BJ (cell line): ENCODE data around the gene TEC. TPM values are rescaled to one million over a fixed set of nuclear protein-coding genes. Genes with fewer than 3 reads are reported as not detected.
"Not testable (repeated sequence)": the region's sequence is repeated elsewhere in the genome, so short reads cannot be mapped to it uniquely, and the experiment has no call there.

ENCODE experiments used
- CTCF ChIA-PET: fragments of 350-600 bp; formaldehyde crosslinking; extraction: SDS; loops from one replicate; lab custom pipeline; 2021; ENCODE audit warnings: antibody characterized with exemption, inconsistent platforms; lab: Yijun Ruan, JAX
- POLR2A ChIA-PET: fragments of 300-600 bp; sonication (Branson Sonifier 250); formaldehyde crosslinking; extraction: SDS; loops from one replicate; lab custom pipeline; 2021; ENCODE audit warnings: antibody characterized with exemption; lab: Charles Lee
- DNase-seq: peaks from one replicate; pipeline ENCODE4 v3.0.0-alpha.2; 2011; ENCODE audit warnings: low read depth
- H3K27me3 ChIP-seq: 2 replicates; pipeline ENCODE4 v1.6.0; 2011; ENCODE audit warnings: low read length; ENCODE audit not compliant: control insufficient read depth, insufficient read depth
- H3K36me3 ChIP-seq: 2 replicates; pipeline ENCODE4 v1.5.1; 2011; ENCODE audit warnings: low read length; ENCODE audit not compliant: control insufficient read depth, insufficient read depth
- H3K4me3 ChIP-seq: 2 replicates; pipeline ENCODE4 v1.5.1; 2011; ENCODE audit warnings: low read depth, mild to moderate bottlenecking, control low read depth, low read length
- polyA plus RNA-seq: library from polyadenylated mRNA; depleted of rRNA; stranded (reverse); fragments of >200 nt; gene quantifications from 2 replicates; pipeline ENCODE4 v1.2.3, GENCODE V29; 2011
- TF ChIP-seq, protein P1 (sequence below): IDR thresholded peaks from 2 replicates; pipeline ENCODE4 v1.5.1; 2011; ENCODE audit warnings: low read depth, mild to moderate bottlenecking, control low read depth, inconsistent platforms, low read length, moderate library complexity; ENCODE audit not compliant: insufficient read depth

TEC gene
- polyA plus RNA-seq, 1 experiment: 0.20 TPM

DNA sequence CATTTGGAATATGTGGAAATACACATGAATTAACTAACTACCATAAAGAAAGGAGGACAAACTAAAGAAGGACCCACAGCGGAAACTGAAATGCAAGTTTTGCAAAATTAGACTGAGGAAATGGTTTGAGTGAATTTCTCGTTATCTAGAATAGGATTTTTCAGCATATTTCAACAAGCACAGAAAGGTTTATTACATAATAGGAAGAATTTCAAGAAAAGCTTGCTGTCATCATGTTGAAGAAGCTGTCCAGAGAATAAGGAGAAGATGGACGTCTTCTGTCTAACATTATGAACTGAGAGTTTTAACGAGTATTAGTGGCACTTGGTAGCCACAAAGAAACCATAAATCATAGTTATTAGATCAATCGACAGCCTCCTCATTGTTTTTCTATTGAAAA is 45.0 kb downstream of the TEC start:
- TF ChIP-seq, protein P1, sequence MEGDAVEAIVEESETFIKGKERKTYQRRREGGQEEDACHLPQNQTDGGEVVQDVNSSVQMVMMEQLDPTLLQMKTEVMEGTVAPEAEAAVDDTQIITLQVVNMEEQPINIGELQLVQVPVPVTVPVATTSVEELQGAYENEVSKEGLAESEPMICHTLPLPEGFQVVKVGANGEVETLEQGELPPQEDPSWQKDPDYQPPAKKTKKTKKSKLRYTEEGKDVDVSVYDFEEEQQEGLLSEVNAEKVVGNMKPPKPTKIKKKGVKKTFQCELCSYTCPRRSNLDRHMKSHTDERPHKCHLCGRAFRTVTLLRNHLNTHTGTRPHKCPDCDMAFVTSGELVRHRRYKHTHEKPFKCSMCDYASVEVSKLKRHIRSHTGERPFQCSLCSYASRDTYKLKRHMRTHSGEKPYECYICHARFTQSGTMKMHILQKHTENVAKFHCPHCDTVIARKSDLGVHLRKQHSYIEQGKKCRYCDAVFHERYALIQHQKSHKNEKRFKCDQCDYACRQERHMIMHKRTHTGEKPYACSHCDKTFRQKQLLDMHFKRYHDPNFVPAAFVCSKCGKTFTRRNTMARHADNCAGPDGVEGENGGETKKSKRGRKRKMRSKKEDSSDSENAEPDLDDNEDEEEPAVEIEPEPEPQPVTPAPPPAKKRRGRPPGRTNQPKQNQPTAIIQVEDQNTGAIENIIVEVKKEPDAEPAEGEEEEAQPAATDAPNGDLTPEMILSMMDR: no peak
- Histone ChIP-seq H3K4me3 (no peak overlapping the region), H3K36me3 (no peaks in the 10 kb centered on the region), H3K27me3 (no peaks in the 10 kb centered on the region; the same call in 1 of the 2 replicates)
- POLR2A ChIA-PET: no interaction called here
- CTCF ChIA-PET: no interaction called here
- DNase-seq: no peak

DNA sequence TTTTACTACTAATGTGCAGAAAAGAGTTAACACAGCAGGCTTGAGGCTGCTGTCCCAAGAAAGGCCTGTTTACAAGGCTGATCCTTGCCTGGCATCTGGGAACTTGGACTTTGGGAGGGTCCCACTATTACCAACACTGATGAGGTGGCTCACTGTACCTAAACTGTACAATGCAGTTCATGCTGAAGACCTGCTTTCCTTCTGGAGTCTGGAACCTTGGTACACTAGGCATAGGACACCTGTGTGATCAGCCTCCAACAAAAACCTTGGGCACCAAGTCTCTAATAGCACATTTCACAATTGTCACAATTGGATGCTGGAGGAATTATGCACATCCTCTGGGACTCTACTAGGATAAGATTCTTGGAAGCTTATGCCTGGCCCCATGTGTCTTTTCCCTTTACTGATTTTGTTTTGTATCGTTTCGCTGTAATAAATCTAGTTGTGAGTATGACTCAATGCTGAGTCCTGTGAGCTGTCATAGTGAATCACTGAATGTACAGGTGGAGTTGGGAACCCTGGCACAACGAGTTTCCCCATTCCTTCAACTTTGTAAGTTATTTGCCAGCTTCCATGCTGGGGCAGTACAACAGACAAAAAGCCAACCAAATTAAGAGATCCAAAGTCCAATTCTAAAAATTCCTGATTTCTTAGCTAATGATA is 45.9 kb downstream of the TEC start:
- TF ChIP-seq, protein P1: no peak
- DNase-seq: no peak
- H3K27me3 ChIP-seq: no peaks in the 10 kb centered on the region; the same call in 1 of the 2 replicates
- CTCF ChIA-PET: interaction anchor here (0.7 kb wide), 1 partner anchor 25 kb away, joined by 3 read pairs; no protein-coding TSS in a partner anchor
- no peak overlapping the region for H3K4me3 ChIP-seq
- H3K36me3 ChIP-seq: no peaks in the 10 kb centered on the region
- POLR2A ChIA-PET: no interaction called here

DNA sequence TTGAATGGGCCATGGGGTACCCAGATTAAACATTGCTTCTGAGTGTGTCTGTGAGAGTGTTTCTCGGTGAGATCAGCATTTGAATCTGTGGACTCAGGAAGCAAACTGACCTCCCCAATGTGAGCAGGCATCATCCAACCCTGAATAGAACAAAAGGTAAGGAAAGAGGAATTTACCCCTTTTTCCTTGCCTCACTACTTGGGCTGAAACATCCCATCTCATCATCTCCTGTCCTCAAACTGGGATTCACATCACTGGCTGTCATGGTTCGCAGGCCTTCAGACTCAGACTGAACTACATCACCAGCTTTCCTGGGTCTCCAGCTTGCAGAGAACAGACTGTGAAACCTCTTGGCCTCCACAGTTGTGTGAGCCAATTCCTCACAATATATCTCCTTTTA is 47.1 kb downstream of the TEC start:
- no peak for DNase-seq
- H3K36me3 ChIP-seq: no peaks in the 10 kb centered on the region
- H3K27me3 ChIP-seq: no peaks in the 10 kb centered on the region; the same call in 1 of the 2 replicates
- ChIA-PET CTCF (no interaction called here), POLR2A (no interaction called here)
- no peak overlapping the region for H3K4me3 ChIP-seq
- TF ChIP-seq, protein P1: no peak

DNA sequence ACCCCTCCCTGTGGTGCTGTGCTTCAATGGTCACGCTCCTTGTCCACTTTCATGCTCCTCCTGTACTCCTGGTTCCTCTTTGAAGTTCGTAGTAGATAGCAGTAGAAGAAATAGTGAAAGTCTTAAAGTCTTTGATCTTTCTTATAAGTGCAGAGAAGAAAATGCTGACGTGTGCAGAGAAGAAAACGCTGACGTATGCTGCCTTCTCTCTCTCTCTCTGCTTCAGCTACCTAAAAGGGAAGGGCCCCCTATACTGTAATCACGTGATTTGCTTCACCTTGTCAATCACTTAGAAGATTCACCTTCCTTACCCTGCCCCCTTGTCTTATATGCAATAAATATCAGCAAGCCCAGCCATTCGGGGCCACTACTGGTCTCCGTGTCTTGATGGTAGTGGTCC is 50.2 kb downstream of the TEC start:
- H3K36me3 ChIP-seq, H3K4me3 ChIP-seq, DNase-seq, H3K27me3 ChIP-seq, POLR2A ChIA-PET, CTCF ChIA-PET: not testable (repeated sequence)

DNA sequence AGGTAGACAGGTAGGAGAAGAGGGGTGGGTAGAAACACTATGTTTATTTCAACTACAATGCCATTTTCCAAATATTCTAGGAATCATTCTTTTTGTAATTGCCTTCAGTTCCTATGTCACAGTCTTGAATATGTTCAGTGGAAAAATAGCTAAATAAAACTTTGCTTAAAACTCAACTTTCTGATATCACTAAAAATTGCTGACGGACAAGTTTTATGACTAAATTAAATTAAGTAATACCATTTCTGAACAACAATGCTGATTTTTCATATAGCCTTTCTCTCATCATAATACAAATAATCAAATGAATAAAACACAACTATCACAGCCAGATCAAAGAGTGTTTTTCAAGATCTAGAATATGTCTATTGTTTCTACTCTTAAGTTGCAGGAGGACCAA is 53.1 kb downstream of the TEC start:
- Histone ChIP-seq H3K27me3 (no peaks in the 10 kb centered on the region), H3K4me3 (no peak overlapping the region), H3K36me3 (no peaks in the 10 kb centered on the region)
- POLR2A ChIA-PET: no interaction called here
- CTCF ChIA-PET: no interaction called here
- TF ChIP-seq, protein P1: no peak
- no peak for DNase-seq

DNA sequence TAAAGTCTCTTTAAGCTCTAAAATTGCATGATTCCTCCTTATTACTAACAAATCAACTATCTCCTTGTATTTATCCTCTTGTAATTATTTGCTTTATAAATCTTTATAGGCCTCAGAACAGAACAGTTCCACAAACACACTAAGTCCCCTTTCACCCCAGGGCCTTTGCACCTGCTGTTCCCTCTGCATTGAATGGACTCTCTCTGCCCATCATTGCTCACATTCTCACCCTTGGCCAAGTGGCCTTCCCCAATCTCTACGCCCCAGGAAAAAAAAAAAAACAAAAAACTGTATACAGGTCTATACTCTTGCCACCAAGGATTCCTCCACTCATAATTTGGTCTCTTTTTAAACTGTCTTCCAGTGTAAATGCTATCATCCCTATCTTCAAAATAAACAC is 53.7 kb downstream of the TEC start:
- Histone ChIP-seq H3K36me3 (no peaks in the 10 kb centered on the region), H3K27me3 (no peaks in the 10 kb centered on the region), H3K4me3 (no peak overlapping the region)
- TF ChIP-seq, protein P1: no peak
- CTCF ChIA-PET: no interaction called here
- no peak for DNase-seq
- POLR2A ChIA-PET: no interaction called here
